ENCODE measurements around the gene MTRF1L.

- no peak for TF ChIP-seq POLR2AphosphoS5 (IDR thresholded peaks at IDR 0.05; ENCODE audit: low read depth, low read length)
- TF ChIP-seq TAF1 (IDR thresholded peaks at IDR 0.05; ENCODE audit: borderline replicate concordance, low read depth, low read length): no peak
- no peak for TF ChIP-seq POLR2A (IDR thresholded peaks at IDR 0.05; ENCODE audit: low read depth, low read length)
Measured at GRCh38 chr6:152980656-152981055, 21.9 kb downstream of the MTRF1L start.
